ENCODE measurements around the gene HLF. TPM values are rescaled to one million over a fixed set of nuclear protein-coding genes. Genes with fewer than 3 reads are reported as not detected.

The HLF gene
- polyA plus RNA-seq, 3 donors, result not detected

GRCh38 chr17:55269894-55270293 is 5.1 kb downstream of the HLF start:
- no peak for TF ChIP-seq CTCF (IDR thresholded peaks at IDR 0.05)
- H3K4me2 ChIP-seq (replicated peaks; ENCODE audit: extremely low read depth, low read length, poor library complexity, severe bottlenecking), result no peak overlapping the region
- H3K4me3 Mint-ChIP-seq, result no peak overlapping the region
- H3K4me3 ChIP-seq (replicated peaks in 1 of 3; ENCODE audit: low read depth in 2 of 3, low read length in 3 of 3), result no peak overlapping the region
- no peaks in the 10 kb centered on the region for H3K36me3 ChIP-seq (replicated peaks in 1 of 2; ENCODE audit: control insufficient read depth in 1 of 2, insufficient read depth in 2 of 2, low read length in 2 of 2)
- H3K79me2 ChIP-seq (ENCODE audit: insufficient read depth, low read length), result no peaks in the 10 kb centered on the region
- no peak for DNase-seq
- peaks cover 8% of the 10 kb centered on the region for H3K4me1 Mint-ChIP-seq
- peaks cover 0 to 39% of the 10 kb centered on the region in 2 donors for H3K9me3 ChIP-seq (replicated peaks in 1 of 2; ENCODE audit: control insufficient read depth in 1 of 2, insufficient read depth in 1 of 2, low read length in 2 of 2)
- peaks cover 69 to 82% of the 10 kb centered on the region in 2 donors for H3K27me3 ChIP-seq (ENCODE audit: control insufficient read depth in 2 of 2, insufficient read depth in 2 of 2, low read length in 2 of 2)
- H2AFZ ChIP-seq (ENCODE audit: insufficient read depth, low read depth, low read length, poor library complexity, severe bottlenecking), result no peak overlapping the region
- H4K20me1 ChIP-seq (ENCODE audit: insufficient read depth, low read length), result no peaks in the 10 kb centered on the region
- intact Hi-C loops (cut with micrococcal nuclease), result no loop called here
- peaks cover 65 to 87% (median 70%) of the 10 kb centered on the region in 3 donors for H3K27me3 Mint-ChIP-seq (ENCODE audit: low read depth in 3 of 3)
- H3K9me3 Mint-ChIP-seq, result peaks cover 3 to 27% (median 18%) of the 10 kb centered on the region in 7 donors
- H3K4me1 ChIP-seq (ENCODE audit: control insufficient read depth in 1 of 2, insufficient read depth in 2 of 2, low read length in 2 of 2), result peaks cover 6 to 9% of the 10 kb centered on the region in 2 donors
- H3K27ac ChIP-seq (ENCODE audit: low read depth in 1 of 2, low read length in 2 of 2), result no peak overlapping the region
- no peak overlapping the region for H3K27ac Mint-ChIP-seq
- H3K36me3 Mint-ChIP-seq, result no peaks in the 10 kb centered on the region
- no peak overlapping the region for H3K9ac ChIP-seq (ENCODE audit: insufficient read depth, low read length, poor library complexity, severe bottlenecking)

GRCh38 chr17:55271223-55271571 is 6.4 kb downstream of the HLF start:
- no peak overlapping the region for H3K4me2 ChIP-seq (replicated peaks; ENCODE audit: extremely low read depth, low read length, poor library complexity, severe bottlenecking)
- H3K27me3 Mint-ChIP-seq (ENCODE audit: low read depth in 3 of 3), result peaks cover 54 to 74% (median 63%) of the 10 kb centered on the region in 3 donors
- peaks cover 56 to 69% of the 10 kb centered on the region in 2 donors for H3K27me3 ChIP-seq (ENCODE audit: control insufficient read depth in 2 of 2, insufficient read depth in 2 of 2, low read length in 2 of 2)
- TF ChIP-seq CTCF (IDR thresholded peaks at IDR 0.05), result no peak
- DNase-seq, result no peak
- no peaks in the 10 kb centered on the region for H3K36me3 ChIP-seq (replicated peaks in 1 of 2; ENCODE audit: control insufficient read depth in 1 of 2, insufficient read depth in 2 of 2, low read length in 2 of 2)
- no peak overlapping the region for H3K27ac ChIP-seq (ENCODE audit: low read depth in 1 of 2, low read length in 2 of 2)
- H4K20me1 ChIP-seq (ENCODE audit: insufficient read depth, low read length), result no peaks in the 10 kb centered on the region
- H3K9me3 Mint-ChIP-seq, result peaks cover 3 to 17% (median 11%) of the 10 kb centered on the region in 7 donors
- H3K27ac Mint-ChIP-seq, result no peak overlapping the region
- no peak overlapping the region for H3K9ac ChIP-seq (ENCODE audit: insufficient read depth, low read length, poor library complexity, severe bottlenecking)
- no peaks in the 10 kb centered on the region for H3K4me1 ChIP-seq (ENCODE audit: control insufficient read depth in 1 of 2, insufficient read depth in 2 of 2, low read length in 2 of 2)
- no peak overlapping the region for H3K4me3 ChIP-seq (replicated peaks in 1 of 3; ENCODE audit: low read depth in 2 of 3, low read length in 3 of 3)
- intact Hi-C loops (cut with micrococcal nuclease), result no loop called here
- WGBS (ENCODE audit: insufficient coverage), result 40% methylated on average over 1 of the region's 1 CpG
- no peaks in the 10 kb centered on the region for H3K36me3 Mint-ChIP-seq
- no peak overlapping the region for H2AFZ ChIP-seq (ENCODE audit: insufficient read depth, low read depth, low read length, poor library complexity, severe bottlenecking)
- H3K79me2 ChIP-seq (ENCODE audit: insufficient read depth, low read length), result no peaks in the 10 kb centered on the region
- peaks cover 0 to 34% of the 10 kb centered on the region in 2 donors for H3K9me3 ChIP-seq (replicated peaks in 1 of 2; ENCODE audit: control insufficient read depth in 1 of 2, insufficient read depth in 1 of 2, low read length in 2 of 2)
- H3K4me1 Mint-ChIP-seq, result peaks cover 2% of the 10 kb centered on the region
- H3K4me3 Mint-ChIP-seq, result no peak overlapping the region

Measured in CD14-positive monocyte (primary cell).